Astrocyte of the cerebellum (primary cell): ENCODE data around the gene INTS6.
A peak's percentile ranks its signal among the peaks of the same experiment; 100 is the strongest.

Experiments
- DNase-seq: peaks from one replicate; pipeline ENCODE4 v3.0.0-alpha.2; 2011; ENCODE audit warnings: low read depth
- H3K4me3 ChIP-seq: 2 replicates; pipeline ENCODE4 v1.5.1; 2011; ENCODE audit warnings: mild to moderate bottlenecking, low read depth, low read length, moderate library complexity
- in situ Hi-C: cut with HindIII; loops from 2 replicates; pipeline ENCODE4 v1.10.0; 2017; ENCODE audit warnings: low sequenced_read_pairs
- TF ChIP-seq, protein P1 (sequence below): IDR thresholded peaks from 2 replicates; pipeline ENCODE4 v1.5.1; 2012; ENCODE audit warnings: low read length, low read depth, moderate library complexity, mild to moderate bottlenecking; ENCODE audit errors: missing control alignments

Gene INTS6

GRCh38 chr13:51397262-51397941, 55.4 kb downstream of the INTS6 start:
- H3K4me3 ChIP-seq: no peak overlapping the region
- peak; percentile 4 for DNase-seq
- in situ Hi-C loops: no loop called here
- TF ChIP-seq, protein P1, sequence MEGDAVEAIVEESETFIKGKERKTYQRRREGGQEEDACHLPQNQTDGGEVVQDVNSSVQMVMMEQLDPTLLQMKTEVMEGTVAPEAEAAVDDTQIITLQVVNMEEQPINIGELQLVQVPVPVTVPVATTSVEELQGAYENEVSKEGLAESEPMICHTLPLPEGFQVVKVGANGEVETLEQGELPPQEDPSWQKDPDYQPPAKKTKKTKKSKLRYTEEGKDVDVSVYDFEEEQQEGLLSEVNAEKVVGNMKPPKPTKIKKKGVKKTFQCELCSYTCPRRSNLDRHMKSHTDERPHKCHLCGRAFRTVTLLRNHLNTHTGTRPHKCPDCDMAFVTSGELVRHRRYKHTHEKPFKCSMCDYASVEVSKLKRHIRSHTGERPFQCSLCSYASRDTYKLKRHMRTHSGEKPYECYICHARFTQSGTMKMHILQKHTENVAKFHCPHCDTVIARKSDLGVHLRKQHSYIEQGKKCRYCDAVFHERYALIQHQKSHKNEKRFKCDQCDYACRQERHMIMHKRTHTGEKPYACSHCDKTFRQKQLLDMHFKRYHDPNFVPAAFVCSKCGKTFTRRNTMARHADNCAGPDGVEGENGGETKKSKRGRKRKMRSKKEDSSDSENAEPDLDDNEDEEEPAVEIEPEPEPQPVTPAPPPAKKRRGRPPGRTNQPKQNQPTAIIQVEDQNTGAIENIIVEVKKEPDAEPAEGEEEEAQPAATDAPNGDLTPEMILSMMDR: no peak

GRCh38 chr13:51396352-51396751, 56.5 kb downstream of the INTS6 start:
- TF ChIP-seq, protein P1: no peak
- DNase-seq: no peak
- in situ Hi-C loops: no loop called here
- H3K4me3 ChIP-seq: no peak overlapping the region

DNA sequence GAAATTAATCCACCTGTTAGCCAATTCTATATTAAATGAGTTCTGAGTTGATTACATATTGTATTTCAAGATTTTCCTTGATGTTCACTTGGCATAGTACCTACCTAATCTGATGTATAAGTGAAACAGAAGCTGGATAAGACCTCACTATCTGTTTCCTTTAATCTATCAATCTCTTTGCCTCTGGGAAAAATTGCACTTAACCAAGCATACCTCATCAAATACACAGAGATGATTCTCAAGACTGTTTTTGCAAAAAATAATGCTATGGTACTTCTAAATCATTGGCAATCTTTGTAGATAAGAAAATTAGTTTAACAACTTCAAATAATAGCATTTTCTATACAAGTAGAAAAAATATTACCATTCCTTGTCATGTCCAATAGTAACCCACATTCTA, 58.1 kb downstream of the INTS6 start:
- in situ Hi-C loops: no loop called here
- DNase-seq: no peak
- H3K4me3 ChIP-seq: no peak overlapping the region
- TF ChIP-seq, protein P1: no peak

- H3K4me3 ChIP-seq: no peak overlapping the region
- TF ChIP-seq, protein P1: no peak
- in situ Hi-C loops: no loop called here
- DNase-seq: no peak
Observed at GRCh38 chr13:51385114-51385513, 67.7 kb downstream of the INTS6 start.

DNA sequence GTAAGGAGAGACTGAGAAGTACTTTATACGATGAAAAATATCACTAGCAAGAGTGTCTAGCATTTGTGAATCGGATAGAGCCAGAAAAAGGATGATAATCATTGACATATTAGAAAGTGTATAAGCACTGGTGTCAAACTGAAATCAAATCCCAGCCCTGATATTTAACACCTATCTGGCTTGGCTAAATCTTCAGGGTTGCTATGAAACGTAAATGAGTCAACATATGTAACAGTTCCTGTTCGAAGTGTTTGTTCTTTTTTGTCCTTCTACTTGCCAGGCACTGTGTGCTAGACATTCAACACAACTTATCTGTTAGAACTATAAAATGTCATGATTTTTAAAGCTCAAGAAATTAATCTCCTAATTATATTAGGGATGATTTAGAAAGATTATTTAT, 72.6 kb downstream of the INTS6 start:
- no peak overlapping the region for H3K4me3 ChIP-seq
- TF ChIP-seq, protein P1: no peak
- in situ Hi-C loops: no loop called here
- DNase-seq: peak; percentile 11

GRCh38 chr13:51373451-51373850, 79.4 kb downstream of the INTS6 start:
- TF ChIP-seq, protein P1: no peak
- in situ Hi-C loops: no loop called here
- no peak for DNase-seq
- no peak overlapping the region for H3K4me3 ChIP-seq
